Vagina (tissue), 2 donors: ENCODE results near the gene IQSEC1. TPM values are rescaled to one million over a fixed set of nuclear protein-coding genes. Genes with fewer than 3 reads are reported as not detected.

ENCODE experiments used
- DNase-seq, 2 donors: peaks; one replicate each; pipeline ENCODE4 v3.0.0-alpha.2; 2017; ENCODE audit errors: extremely low spot score in 2 of 2
- H3K27ac ChIP-seq: fragments of 200-600 bp; sonication (generic); one replicate; pipeline ENCODE4 v1.5.1; 2019
- H3K27me3 ChIP-seq: fragments of 200-600 bp; sonication (generic); one replicate; pipeline ENCODE4 v1.5.1; 2019
- H3K36me3 ChIP-seq, 2 donors: fragments of 200-600 bp; sonication (generic); one replicate each; pipeline ENCODE4 v1.5.1; 2017 to 2019
- H3K4me1 ChIP-seq: fragments of 200-600 bp; sonication (generic); one replicate; pipeline ENCODE4 v1.5.1; 2019
- H3K4me3 ChIP-seq, 2 donors: fragments of 200-600 bp; sonication (generic); 1 replicate in 1 of 2; 2 replicates in 1 of 2; pipeline ENCODE4 v1.5.1; 2016 to 2019
- H3K9me3 ChIP-seq: fragments of 200-600 bp; sonication (generic); one replicate; pipeline ENCODE4 v1.5.1; 2019
- POLR2A ChIP-seq, 2 donors: fragments of 450-650 bp; IDR thresholded peaks; one replicate each; pipeline ENCODE4 v1.6.1; 2017; ENCODE audit warnings: antibody characterized with exemption in 2 of 2, mild to moderate bottlenecking in 2 of 2, moderate library complexity in 2 of 2
- POLR2AphosphoS5 ChIP-seq, 2 donors: sonication (generic); formaldehyde crosslinking; IDR thresholded peaks; one replicate each; pipeline ENCODE4 v1.9.0; 2017; ENCODE audit warnings: antibody characterized with exemption in 2 of 2, mild to moderate bottlenecking in 2 of 2, low read depth in 1 of 2; ENCODE audit not compliant: insufficient read depth in 1 of 2
- intact Hi-C: fragments of 100-400 bp; cut with DNase I; formaldehyde crosslinking; loops from one replicate; pipeline ENCODE4 v1.15.1; 2023
- total RNA-seq: library from RNA; depleted of rRNA; stranded (reverse); fragments of >200 nt; gene quantifications from one replicate; pipeline ENCODE4 v1.2.3, GENCODE V29; 2016
- TF ChIP-seq, protein P1 (sequence below), 3 experiments: fragments of 450-650 bp in 2 of 3; fragments of 200-600 bp in 1 of 3; sonication (generic) in 1 of 3; IDR thresholded peaks; one replicate each; pipeline ENCODE4 v1.5.1; 2017 to 2019; ENCODE audit warnings: antibody characterized with exemption in 3 of 3, mild to moderate bottlenecking in 2 of 3, moderate library complexity in 2 of 3

The IQSEC1 gene
- total RNA-seq, 1 donor from 2014 or later: 34.9 TPM

DNA sequence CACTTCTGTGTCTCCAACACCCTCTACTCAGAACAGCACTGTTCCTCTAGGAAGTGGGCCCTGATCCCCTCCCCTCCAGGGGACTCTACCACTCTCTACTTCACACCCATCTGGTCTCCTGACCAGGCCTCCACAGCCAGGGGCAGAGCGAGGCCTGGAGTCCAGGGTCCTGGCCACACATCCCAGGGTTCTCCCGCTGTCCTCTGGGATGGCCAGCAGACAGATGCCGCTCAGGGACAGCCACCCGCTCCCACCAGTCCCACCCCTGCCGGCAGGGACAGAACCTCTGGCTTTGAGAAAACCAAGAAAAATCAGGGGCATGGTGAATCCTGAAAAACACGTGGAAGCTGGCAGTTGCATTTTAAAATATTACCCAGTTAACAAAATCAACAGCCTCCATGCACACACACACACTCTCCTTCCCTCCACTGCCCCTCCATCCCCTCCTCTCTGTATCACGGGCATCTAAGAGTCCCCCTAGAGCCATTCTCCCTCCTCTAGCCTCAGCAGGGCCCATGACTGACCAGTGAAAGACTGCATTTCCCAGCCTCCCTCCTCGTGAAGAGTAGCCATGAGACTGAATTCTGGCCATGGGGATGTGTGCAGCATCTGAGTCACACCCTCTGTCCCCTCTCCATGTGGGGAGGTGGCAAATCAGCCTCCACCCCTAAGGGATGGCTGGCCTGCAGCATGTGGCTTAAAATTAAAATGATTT is 32.1 kb upstream of the IQSEC1 start:
- no peak for TF ChIP-seq POLR2AphosphoS5 (IDR thresholded peaks at IDR 0.05; ENCODE audit: insufficient read depth in 1 of 2, low read depth in 1 of 2)
- H3K27me3 ChIP-seq: no peaks in the 10 kb centered on the region
- intact Hi-C loops: no loop called here

DNA sequence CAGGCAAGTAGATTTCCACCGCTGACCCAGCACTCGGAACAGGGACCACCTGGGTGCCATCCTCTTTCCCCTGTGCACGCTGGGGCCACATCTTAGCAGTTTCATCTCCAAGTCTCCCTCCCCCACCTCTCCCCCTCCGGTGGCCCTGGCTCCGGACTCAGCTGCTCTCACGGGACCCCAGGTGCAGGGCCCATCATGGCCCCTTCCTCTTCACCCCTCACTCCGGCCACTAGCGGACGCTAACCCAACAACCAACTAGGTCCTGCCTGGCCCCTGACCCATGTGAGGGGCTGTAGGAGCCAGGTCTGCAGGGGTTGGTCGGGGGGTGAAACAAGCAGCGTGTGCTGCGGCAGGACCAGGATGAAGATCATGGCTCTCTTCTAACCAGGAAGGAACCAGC is 31.3 kb upstream of the IQSEC1 start:
- intact Hi-C loops: no loop called here
- no peaks in the 10 kb centered on the region for H3K4me1 ChIP-seq
- H3K36me3 ChIP-seq: no peaks in the 10 kb centered on the region
- no peak overlapping the region for H3K4me3 ChIP-seq
- no peak for DNase-seq
- H3K9me3 ChIP-seq: no peaks in the 10 kb centered on the region
- TF ChIP-seq POLR2AphosphoS5 (IDR thresholded peaks at IDR 0.05; ENCODE audit: insufficient read depth in 1 of 2, low read depth in 1 of 2) (no peak), POLR2A (IDR thresholded peaks at IDR 0.05) (no peak)
- TF ChIP-seq, protein P1, sequence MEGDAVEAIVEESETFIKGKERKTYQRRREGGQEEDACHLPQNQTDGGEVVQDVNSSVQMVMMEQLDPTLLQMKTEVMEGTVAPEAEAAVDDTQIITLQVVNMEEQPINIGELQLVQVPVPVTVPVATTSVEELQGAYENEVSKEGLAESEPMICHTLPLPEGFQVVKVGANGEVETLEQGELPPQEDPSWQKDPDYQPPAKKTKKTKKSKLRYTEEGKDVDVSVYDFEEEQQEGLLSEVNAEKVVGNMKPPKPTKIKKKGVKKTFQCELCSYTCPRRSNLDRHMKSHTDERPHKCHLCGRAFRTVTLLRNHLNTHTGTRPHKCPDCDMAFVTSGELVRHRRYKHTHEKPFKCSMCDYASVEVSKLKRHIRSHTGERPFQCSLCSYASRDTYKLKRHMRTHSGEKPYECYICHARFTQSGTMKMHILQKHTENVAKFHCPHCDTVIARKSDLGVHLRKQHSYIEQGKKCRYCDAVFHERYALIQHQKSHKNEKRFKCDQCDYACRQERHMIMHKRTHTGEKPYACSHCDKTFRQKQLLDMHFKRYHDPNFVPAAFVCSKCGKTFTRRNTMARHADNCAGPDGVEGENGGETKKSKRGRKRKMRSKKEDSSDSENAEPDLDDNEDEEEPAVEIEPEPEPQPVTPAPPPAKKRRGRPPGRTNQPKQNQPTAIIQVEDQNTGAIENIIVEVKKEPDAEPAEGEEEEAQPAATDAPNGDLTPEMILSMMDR (IDR thresholded peaks at IDR 0.05): no peak
- no peak overlapping the region for H3K27ac ChIP-seq
- no peaks in the 10 kb centered on the region for H3K27me3 ChIP-seq

More for the DNA sequence above, 32.1 kb upstream of the IQSEC1 start:
- DNase-seq: no peak
- no peaks in the 10 kb centered on the region for H3K4me1 ChIP-seq
- no peak overlapping the region for H3K4me3 ChIP-seq
- no peaks in the 10 kb centered on the region for H3K9me3 ChIP-seq
- H3K27ac ChIP-seq: no peak overlapping the region
- no peaks in the 10 kb centered on the region for H3K36me3 ChIP-seq

- no peak for DNase-seq
- Histone ChIP-seq H3K27ac (no peak overlapping the region), H3K27me3 (no peaks in the 10 kb centered on the region), H3K36me3 (no peaks in the 10 kb centered on the region), H3K9me3 (no peaks in the 10 kb centered on the region), H3K4me1 (no peaks in the 10 kb centered on the region), H3K4me3 (no peak overlapping the region)
- TF ChIP-seq POLR2A (IDR thresholded peaks at IDR 0.05) (no peak), POLR2AphosphoS5 (IDR thresholded peaks at IDR 0.05; ENCODE audit: insufficient read depth in 1 of 2, low read depth in 1 of 2) (no peak)
- TF ChIP-seq, protein P1 (IDR thresholded peaks at IDR 0.05): no peak
- intact Hi-C loops: no loop called here
Observed at GRCh38 chr3:13103416-13104058, 30.3 kb upstream of the IQSEC1 start.

- no peak for TF ChIP-seq POLR2AphosphoS5 (IDR thresholded peaks at IDR 0.05; ENCODE audit: insufficient read depth in 1 of 2, low read depth in 1 of 2)
- no peak for TF ChIP-seq POLR2A (IDR thresholded peaks at IDR 0.05)
- TF ChIP-seq, protein P1 (IDR thresholded peaks at IDR 0.05): no peak
- no peak for DNase-seq
- no peaks in the 10 kb centered on the region for H3K9me3 ChIP-seq
- no peak overlapping the region for H3K27ac ChIP-seq
- no peaks in the 10 kb centered on the region for H3K36me3 ChIP-seq
- H3K27me3 ChIP-seq: no peaks in the 10 kb centered on the region
- H3K4me3 ChIP-seq: no peak overlapping the region
- no peaks in the 10 kb centered on the region for H3K4me1 ChIP-seq
- intact Hi-C loops: no loop called here
Observed at GRCh38 chr3:13102386-13103345, 29.4 kb upstream of the IQSEC1 start.

DNA sequence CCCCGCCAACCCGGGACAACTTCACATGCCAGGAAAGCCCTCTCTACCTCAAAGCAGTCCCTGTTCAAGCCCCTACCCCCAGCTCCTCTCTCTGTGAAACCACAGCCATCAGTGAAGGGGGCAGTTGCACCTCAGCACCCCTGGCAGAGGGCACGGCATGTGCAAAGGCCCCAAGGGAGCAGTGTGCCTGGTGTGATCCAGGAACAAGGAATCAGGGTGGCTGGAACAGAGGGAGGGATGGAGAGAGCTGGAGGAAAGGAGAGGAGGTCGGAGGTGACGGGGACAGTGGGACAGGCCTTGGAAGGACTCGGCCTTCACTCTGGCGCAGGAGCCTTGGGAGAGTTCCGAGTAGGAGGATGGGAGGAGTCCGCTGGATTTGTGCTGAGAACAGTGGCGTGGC is 26.5 kb upstream of the IQSEC1 start:
- intact Hi-C loops: no loop called here
- no peaks in the 10 kb centered on the region for H3K36me3 ChIP-seq
- no peak for DNase-seq
- no peaks in the 10 kb centered on the region for H3K4me1 ChIP-seq
- H3K27ac ChIP-seq: no peak overlapping the region
- H3K27me3 ChIP-seq: no peaks in the 10 kb centered on the region
- no peak overlapping the region for H3K4me3 ChIP-seq
- H3K9me3 ChIP-seq: no peaks in the 10 kb centered on the region
- TF ChIP-seq POLR2AphosphoS5 (IDR thresholded peaks at IDR 0.05; ENCODE audit: insufficient read depth in 1 of 2, low read depth in 1 of 2) (no peak), POLR2A (IDR thresholded peaks at IDR 0.05) (no peak)
- TF ChIP-seq, protein P1 (IDR thresholded peaks at IDR 0.05): no peak
